ENCODE measurements around the gene DCAF8L1.

DNA sequence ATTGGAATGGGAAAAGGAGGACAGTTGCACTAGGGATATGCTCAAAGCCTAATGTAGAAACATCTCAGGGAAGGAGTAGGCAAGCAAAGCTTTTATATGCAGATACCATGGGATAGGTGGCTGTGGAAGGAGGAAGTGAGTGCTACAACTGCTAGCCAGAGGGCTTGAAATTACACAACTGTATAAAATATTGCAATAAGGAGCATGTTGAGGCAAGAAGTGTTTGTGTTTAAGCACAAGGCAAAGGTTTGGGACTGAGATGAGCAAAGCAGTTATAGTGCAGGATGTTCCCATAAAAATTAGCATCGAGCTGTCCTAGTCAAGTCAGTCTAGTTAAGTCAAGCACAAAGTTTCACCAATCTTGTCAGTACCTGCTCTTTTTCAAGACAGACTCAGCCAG, 35.6 kb upstream of the DCAF8L1 start:
- TF ChIP-seq POLR2A (IDR thresholded peaks at IDR 0.05), result no peak
- TF ChIP-seq, protein P1, sequence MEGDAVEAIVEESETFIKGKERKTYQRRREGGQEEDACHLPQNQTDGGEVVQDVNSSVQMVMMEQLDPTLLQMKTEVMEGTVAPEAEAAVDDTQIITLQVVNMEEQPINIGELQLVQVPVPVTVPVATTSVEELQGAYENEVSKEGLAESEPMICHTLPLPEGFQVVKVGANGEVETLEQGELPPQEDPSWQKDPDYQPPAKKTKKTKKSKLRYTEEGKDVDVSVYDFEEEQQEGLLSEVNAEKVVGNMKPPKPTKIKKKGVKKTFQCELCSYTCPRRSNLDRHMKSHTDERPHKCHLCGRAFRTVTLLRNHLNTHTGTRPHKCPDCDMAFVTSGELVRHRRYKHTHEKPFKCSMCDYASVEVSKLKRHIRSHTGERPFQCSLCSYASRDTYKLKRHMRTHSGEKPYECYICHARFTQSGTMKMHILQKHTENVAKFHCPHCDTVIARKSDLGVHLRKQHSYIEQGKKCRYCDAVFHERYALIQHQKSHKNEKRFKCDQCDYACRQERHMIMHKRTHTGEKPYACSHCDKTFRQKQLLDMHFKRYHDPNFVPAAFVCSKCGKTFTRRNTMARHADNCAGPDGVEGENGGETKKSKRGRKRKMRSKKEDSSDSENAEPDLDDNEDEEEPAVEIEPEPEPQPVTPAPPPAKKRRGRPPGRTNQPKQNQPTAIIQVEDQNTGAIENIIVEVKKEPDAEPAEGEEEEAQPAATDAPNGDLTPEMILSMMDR (IDR thresholded peaks at IDR 0.05), result no peak
